ENCODE data around the gene FAAH.

FAAH gene

GRCh38 chr1:46423574-46424240 is 29.6 kb downstream of the FAAH start:
- no peak for DNase-seq

DNA sequence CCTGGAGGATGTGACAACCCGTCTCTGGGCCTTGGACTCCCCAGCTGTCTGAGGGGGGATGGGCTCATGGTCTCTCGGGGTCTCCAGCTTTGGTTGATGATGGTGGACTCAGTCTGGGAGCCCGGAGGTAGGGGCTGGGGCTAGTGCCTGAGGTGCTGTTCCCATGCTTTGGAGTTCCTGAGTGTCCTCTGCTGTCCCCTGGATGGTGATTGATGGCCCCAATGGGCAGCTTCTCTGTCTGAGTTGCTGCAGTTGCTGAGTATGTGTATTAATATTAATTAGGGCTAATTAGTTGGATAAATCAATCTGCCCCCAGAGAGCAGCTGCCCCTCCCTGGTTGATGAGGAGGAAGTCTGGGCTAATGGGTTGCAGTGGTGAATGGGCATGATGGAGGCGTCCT is 30.6 kb downstream of the FAAH start:
- no peak for DNase-seq

GRCh38 chr1:46425726-46426125 is 31.6 kb downstream of the FAAH start:
- no peak for DNase-seq

DNA sequence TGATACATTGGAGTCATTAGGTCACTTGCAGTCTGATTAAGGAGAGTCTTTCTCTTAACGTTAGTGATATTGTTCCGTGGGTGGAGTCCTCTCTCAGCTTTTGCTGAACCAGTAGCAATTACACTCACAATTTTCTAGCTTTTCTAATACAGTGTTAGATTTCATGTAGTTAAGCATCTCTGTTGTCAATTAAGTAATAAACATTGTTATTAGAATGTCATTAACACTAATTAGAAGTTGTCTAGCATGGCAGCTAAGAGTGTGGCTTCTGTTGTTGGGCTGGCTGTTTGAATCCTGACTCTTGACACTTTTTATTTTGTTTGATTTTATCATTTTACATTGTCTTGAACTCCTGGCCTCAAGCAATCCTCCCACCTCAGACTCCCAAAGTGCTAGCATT is 33.4 kb downstream of the FAAH start:
- DNase-seq = no peak

GRCh38 chr1:46429436-46429835 is 35.3 kb downstream of the FAAH start:
- no peak for DNase-seq

GRCh38 chr1:46431695-46432094 is 37.6 kb downstream of the FAAH start:
- no peak for DNase-seq

DNA sequence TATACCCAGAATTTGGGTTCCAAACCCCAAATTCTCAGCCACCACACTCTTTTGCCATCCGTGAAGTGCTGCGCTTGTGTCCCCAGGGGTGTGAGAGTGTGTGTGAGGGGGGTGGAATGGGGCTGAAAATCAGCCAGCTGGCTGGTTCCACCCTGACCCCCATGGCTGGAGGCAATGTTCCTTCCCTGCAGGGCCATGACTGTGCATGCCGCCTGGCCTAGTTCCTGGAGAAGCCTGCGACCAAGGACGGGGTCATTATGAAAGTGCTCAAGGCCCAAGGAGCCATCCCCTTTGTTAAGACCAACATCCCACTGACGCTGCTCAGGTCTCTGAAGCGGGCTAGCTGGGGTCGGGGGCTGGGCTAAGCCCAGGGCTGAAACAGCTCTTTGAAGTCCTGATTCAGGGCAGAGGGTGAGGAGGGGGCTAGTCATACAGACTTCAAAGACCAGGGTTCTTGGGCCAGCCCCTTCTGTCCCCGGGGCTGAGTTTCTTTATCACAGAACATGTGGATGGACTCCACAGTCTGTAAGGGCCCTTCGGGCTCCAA is 38.7 kb downstream of the FAAH start:
- no peak for DNase-seq

DNA sequence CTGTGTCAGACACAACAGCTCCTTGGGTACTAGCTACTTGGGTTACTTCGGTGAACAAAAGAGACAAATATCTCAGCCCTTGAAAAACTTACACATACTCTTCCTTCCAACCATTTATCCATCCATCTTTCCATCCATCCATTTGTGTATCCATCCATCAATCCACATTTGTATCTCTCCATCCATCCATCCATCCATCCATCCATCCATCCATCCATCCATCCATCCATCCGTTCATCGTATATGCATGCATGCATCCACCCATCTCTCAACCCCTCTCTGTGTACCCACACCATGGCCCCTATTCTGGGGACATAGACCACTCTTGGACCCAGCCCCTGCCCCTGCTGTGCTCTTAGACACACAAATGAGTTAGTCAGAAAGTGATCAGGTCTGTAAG is 40.2 kb downstream of the FAAH start:
- DNase-seq = no peak

- DNase-seq = no peak
Observed at GRCh38 chr1:46436844-46437243, 42.7 kb downstream of the FAAH start.

GRCh38 chr1:46437723-46438122 is 43.6 kb downstream of the FAAH start:
- DNase-seq = peak; percentile 98

- no peak for DNase-seq
Observed at GRCh38 chr1:46438346-46438745, 44.2 kb downstream of the FAAH start.

DNA sequence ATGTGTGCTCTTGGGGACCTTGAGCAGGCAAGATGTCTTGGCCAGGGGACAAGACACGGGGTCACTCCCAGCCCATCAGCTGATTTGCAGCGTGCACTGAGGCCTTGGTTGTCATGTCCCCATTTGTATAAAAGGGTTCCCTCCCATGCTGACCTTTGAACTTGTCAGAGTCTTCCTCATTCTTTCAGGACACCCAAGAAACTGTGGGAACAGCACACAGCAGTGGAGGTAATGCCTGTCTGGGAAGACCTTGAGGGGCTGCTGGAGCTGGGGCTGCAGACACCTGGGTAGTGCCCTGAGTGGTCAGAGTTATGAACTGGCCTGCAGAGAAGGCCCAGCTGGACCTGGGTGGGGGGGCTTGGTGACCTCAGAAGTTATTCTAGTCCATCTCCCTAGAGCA is 46.4 kb downstream of the FAAH start:
- DNase-seq = no peak

- peak; percentile 95 for DNase-seq
Observed at GRCh38 chr1:46442317-46443161, 48.4 kb downstream of the FAAH start.

GRCh38 chr1:46444466-46444865 is 50.3 kb downstream of the FAAH start:
- DNase-seq = no peak

- no peak for DNase-seq
Observed at GRCh38 chr1:46445773-46446256, 51.7 kb downstream of the FAAH start.

DNA sequence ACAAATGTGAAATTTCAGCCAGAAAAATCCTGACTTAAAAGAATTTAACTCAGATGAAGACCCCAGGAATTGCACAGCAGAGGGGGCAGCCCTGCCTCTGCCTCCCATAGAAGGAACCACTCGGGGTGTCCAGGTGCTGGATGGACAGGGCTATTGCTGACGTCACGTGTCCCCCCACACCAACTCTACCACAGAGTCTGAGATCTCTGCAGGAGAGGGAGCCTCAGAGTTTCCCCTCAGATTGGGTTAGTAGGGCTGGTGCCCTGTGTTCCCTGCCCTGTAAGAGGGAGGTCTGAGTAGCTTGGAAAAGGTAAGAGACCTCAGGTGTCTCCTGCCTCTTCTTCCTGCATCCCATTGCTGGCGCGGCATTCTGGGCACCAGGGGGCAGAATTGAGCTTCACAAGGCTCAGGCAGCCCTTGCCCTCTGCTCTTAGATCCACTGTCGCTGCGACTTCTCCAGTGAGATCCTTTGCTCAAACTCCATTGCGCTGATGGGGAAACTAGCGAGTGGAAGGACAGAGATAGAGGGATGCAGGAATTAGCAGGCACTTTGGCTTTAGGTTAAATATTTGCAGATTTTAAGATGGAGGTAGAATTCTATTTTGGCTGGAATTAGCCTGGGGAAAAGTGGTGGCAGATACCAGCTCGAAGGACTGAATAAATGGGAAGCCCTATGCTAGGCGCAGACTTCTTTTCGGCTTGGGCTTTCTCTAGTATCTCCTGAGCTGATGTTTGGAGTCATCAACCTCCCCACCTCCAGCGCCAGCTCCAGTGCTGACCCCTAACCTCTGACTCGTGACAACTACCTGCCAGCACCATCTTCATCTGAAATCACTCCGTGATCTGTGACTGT is 52.8 kb downstream of the FAAH start:
- peak; percentile 90 for DNase-seq

GRCh38 chr1:46447499-46448108 is 53.5 kb downstream of the FAAH start:
- DNase-seq = no peak

- no peak for DNase-seq
Observed at GRCh38 chr1:46448109-46448911, 54.2 kb downstream of the FAAH start.

DNA sequence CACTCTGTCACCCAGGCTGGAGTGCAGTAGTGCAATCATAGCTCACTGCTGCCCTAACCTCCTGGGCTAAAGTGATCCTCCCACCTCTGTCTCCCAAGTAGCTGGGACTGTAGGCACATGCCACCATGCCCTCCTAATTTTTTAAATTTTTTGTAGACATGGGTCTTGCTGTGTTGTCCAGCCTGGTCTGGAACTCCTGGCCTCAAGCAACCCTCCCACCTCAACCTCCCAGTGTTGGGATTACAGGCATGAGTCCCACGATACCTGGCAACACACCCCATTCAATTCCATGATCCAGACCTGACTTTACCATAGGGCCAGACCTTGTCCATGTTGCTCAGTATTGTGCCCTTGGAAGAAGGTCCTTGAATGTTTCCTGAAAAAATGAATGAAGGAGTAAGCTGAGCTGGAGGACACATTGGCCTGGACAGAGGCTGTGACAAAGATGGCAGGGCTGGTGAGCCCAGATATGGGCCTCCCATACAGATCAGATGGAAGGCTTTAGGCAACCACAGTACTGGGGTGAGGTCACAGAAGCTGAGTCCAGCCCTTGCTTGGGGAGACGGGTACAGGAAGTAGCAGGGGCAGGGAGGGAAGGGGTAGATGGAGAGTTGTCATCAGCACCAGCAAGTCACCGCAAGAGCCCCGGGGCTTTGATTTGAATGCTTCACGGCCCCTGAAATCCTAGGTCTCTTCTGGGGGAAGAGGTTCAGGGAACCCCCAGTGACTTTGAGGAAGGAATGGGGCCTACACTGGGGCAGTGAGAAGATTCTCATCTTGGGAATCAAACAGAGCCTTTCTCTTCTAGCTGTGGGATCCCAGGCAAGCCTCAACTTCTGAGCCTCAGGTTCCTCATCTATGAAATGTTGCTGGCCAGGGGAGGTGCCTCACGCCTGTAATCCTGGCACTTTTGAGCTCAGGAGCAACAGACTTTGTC is 55.4 kb downstream of the FAAH start:
- DNase-seq = peak; percentile 57

DNA sequence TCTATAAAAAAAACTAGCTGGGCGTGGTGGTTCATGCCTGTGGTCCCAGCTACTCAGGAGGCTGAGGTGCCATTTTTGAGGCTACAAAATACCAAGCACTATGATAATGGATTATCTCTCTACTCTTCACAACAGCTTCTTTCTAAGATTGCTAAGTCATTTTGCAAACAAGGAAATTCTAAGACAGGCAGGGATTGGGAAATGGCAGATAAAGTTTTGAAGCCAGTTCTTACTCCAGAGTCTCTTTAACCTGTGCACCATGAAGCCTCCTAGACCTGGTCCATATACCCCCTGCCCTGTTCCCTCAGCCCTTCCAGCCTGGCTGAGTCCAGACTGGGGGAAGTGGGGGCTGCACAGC is 56.0 kb downstream of the FAAH start:
- no peak for DNase-seq
